NCI-H2107 treated with DMSO at 0.1 percent for 48 hours (cell line): ENCODE data around the gene GABRG2.
"Not testable (repeated sequence)": the region's sequence is repeated elsewhere in the genome, so short reads cannot be mapped to it uniquely, and the experiment has no call there.

ENCODE experiments used
- DNase-seq: peaks from one replicate; lab custom pipeline; 2025; ENCODE audit not compliant: unreplicated experiment; lab: John Stamatoyannopoulos, UW

Gene GABRG2

GRCh38 chr5:162067655-162068411, at the start of gene GABRG2:
Gene GABRG2 (plus strand): TSS chr5:162067773. CDS start chr5:162068000, 227 bp downstream.
- DNase-seq, result no peak

GRCh38 chr5:162025312-162025711, 42.3 kb upstream of the GABRG2 start:
- DNase-seq, result no peak

GRCh38 chr5:162026803-162027202, 40.8 kb upstream of the GABRG2 start:
- no peak for DNase-seq

- DNase-seq, result no peak
These were observed 30.1 kb upstream of the GABRG2 start for GRCh38 chr5:162037431-162037830.

GRCh38 chr5:162047279-162047678, 20.3 kb upstream of the GABRG2 start:
- DNase-seq, result no peak

- DNase-seq, result no peak
These were observed 14.9 kb upstream of the GABRG2 start for GRCh38 chr5:162052676-162053075.

- DNase-seq, result not testable (repeated sequence)
These were observed 12.5 kb upstream of the GABRG2 start for GRCh38 chr5:162055095-162055494.

- DNase-seq, result no peak
These were observed 411 bp upstream of the GABRG2 start for GRCh38 chr5:162067162-162067561.

- DNase-seq, result no peak
These were observed 839 bp downstream of the GABRG2 start for GRCh38 chr5:162068412-162068811.

- DNase-seq, result no peak
These were observed 1.4 kb downstream of the GABRG2 start for GRCh38 chr5:162068936-162069335.

- no peak for DNase-seq
These were observed 11.2 kb downstream of the GABRG2 start for GRCh38 chr5:162078805-162079204.

- DNase-seq, result no peak
These were observed 23.8 kb downstream of the GABRG2 start for GRCh38 chr5:162091336-162091735.

GRCh38 chr5:162096448-162096847, 28.9 kb downstream of the GABRG2 start:
- DNase-seq, result no peak

- no peak for DNase-seq
These were observed 40.0 kb downstream of the GABRG2 start for GRCh38 chr5:162107591-162107990.

- DNase-seq, result no peak
These were observed 52.2 kb downstream of the GABRG2 start for GRCh38 chr5:162119801-162120200.

- no peak for DNase-seq
These were observed 60.5 kb downstream of the GABRG2 start for GRCh38 chr5:162128117-162128516.

GRCh38 chr5:162132348-162132747, 64.8 kb downstream of the GABRG2 start:
- DNase-seq, result no peak

GRCh38 chr5:162139190-162139589, 71.6 kb downstream of the GABRG2 start:
- DNase-seq, result no peak

- no peak for DNase-seq
These were observed 86.7 kb downstream of the GABRG2 start for GRCh38 chr5:162154242-162154641.

GRCh38 chr5:162160401-162160800, 92.8 kb downstream of the GABRG2 start:
- no peak for DNase-seq

- DNase-seq, result no peak
These were observed 96.1 kb downstream of the GABRG2 start for GRCh38 chr5:162163663-162164062.

GRCh38 chr5:162174358-162174974, 106.9 kb downstream of the GABRG2 start:
- no peak for DNase-seq

GRCh38 chr5:162187371-162187770, 119.8 kb downstream of the GABRG2 start:
- no peak for DNase-seq
